ENCODE results near the gene INO80.

Gene INO80

GRCh38 chr15:40936234-40936708 lies 179.8 kb downstream of the INO80 start:
- DNase-seq (ENCODE audit: low read depth, low spot score): no peak
- no peak for TF ChIP-seq CTCF (IDR thresholded peaks at IDR 0.05; ENCODE audit: insufficient read depth, low read length, missing control alignments)
- H3K4me3 ChIP-seq (ENCODE audit: low read depth, low read length): no peak overlapping the region
- ChIA-PET POLR2A (no interaction called here), CTCF (interaction anchor here (0.8 to 2.4 kb wide), 7 partner anchors 8 to 86 kb away, joined by 3 to 6 read pairs (median 3); no protein-coding TSS in a partner anchor)

- CTCF ChIA-PET: interaction anchor here (1.0 to 1.3 kb wide), 2 partner anchors 8 to 251 kb away, joined by 3 to 6 read pairs; no protein-coding TSS in a partner anchor
- POLR2A ChIA-PET: no interaction called here
- DNase-seq (ENCODE audit: low read depth, low spot score): no peak
- no peak overlapping the region for H3K4me3 ChIP-seq (ENCODE audit: low read depth, low read length)
- TF ChIP-seq CTCF (IDR thresholded peaks at IDR 0.05; ENCODE audit: insufficient read depth, low read length, missing control alignments): no peak
Measured at GRCh38 chr15:40934457-40934856, 181.6 kb downstream of the INO80 start.

- ChIA-PET POLR2A (no interaction called here), CTCF (interaction anchor here (0.9 to 1.3 kb wide), 4 partner anchors 8 to 252 kb away, joined by 3 to 6 read pairs (median 3); no protein-coding TSS in a partner anchor)
- no peak for DNase-seq (ENCODE audit: low read depth, low spot score)
- TF ChIP-seq CTCF (IDR thresholded peaks at IDR 0.05; ENCODE audit: insufficient read depth, low read length, missing control alignments): no peak
- H3K4me3 ChIP-seq (ENCODE audit: low read depth, low read length): no peak overlapping the region
Measured at GRCh38 chr15:40933517-40933902, 182.6 kb downstream of the INO80 start.

- POLR2A ChIA-PET: no interaction called here
- CTCF ChIA-PET: interaction anchor here (0.9 to 5.7 kb wide), 4 partner anchors 8 to 87 kb away, joined by 3 to 48 read pairs (median 5); no protein-coding TSS in a partner anchor
- H3K4me3 ChIP-seq (ENCODE audit: low read depth, low read length): no peak overlapping the region
- no peak for TF ChIP-seq CTCF (IDR thresholded peaks at IDR 0.05; ENCODE audit: insufficient read depth, low read length, missing control alignments)
- DNase-seq (ENCODE audit: low read depth, low spot score): no peak
Measured at GRCh38 chr15:40932649-40933516, 183.2 kb downstream of the INO80 start.

- no peak for TF ChIP-seq CTCF (IDR thresholded peaks at IDR 0.05; ENCODE audit: insufficient read depth, low read length, missing control alignments)
- ChIA-PET POLR2A (interaction anchor here (1.9 kb wide), 1 partner anchor 21 kb away, joined by 6 read pairs; the partner anchor contains the start of gene CHAC1), CTCF (interaction anchor here (0.9 to 11.6 kb wide), 6 partner anchors 9 to 88 kb away, joined by 3 to 109 read pairs (median 8); partner anchors contain the start of gene VPS18)
- no peak overlapping the region for H3K4me3 ChIP-seq (ENCODE audit: low read depth, low read length)
- DNase-seq (ENCODE audit: low read depth, low spot score): no peak
Measured at GRCh38 chr15:40932156-40932555, 183.9 kb downstream of the INO80 start.

Measured in AG04449 (cell line).